Right lobe of liver (tissue), 4 donors: ENCODE data around the gene SORL1.

ENCODE experiments used
- CTCF ChIP-seq, 4 donors: fragments of 200-600 bp in 3 of 4; fragments of 450-650 bp in 1 of 4; IDR thresholded peaks; one replicate each; pipeline versions ENCODE4 v1.5.1 to v1.8.0; 2016 to 2022; ENCODE audit warnings: antibody characterized with exemption in 4 of 4, mild to moderate bottlenecking in 2 of 4
- POLR2A ChIP-seq: fragments of 450-650 bp; IDR thresholded peaks from one replicate; pipeline ENCODE4 v1.6.1; 2017; ENCODE audit warnings: antibody characterized with exemption, mild to moderate bottlenecking
- donor health status: DM: no; HTN: no; CAD: no.
- donor health status: DM: no; HTN: no; CAD: no.
- donor health status: DM: no; HTN: yes; CAD: no.

DNA sequence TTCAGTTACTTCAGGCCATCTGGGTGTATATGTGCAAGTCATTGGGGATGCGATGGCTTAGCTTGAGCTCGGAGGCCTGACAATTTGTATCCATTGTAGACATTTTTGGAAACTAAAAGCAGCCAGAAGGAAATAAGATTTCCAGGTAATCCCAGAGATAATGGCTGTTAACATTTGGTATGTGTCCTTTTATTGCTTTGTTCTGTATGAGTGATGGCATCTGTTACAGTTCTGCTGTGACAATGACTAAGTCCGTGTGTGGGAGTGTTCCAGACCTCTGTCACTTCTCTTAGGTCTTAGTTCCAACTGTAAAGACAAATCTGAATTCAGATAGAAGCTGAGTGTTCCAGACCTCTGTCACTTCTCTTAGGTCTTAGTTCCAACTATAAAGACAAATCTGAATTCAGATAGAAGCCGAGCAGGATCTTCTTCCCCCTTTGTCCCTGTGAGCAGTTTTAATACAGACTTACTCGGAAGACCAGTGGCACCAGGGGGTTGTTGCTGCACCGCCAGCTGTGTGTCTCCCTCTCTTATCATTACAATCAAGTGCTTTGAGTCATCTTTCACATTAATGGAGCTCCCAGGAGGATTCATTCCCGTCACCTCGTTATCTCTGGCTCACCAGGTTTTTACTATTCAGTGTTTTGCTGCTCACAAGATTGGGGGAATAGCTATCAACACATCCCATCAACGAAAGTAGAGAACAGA lies 191.5 kb downstream of the SORL1 start:
- TF ChIP-seq CTCF (IDR thresholded peaks at IDR 0.05) (no peak), POLR2A (no peak)
